ENCODE results near the gene SCUBE3.

- TF ChIP-seq CTCF (IDR thresholded peaks at IDR 0.05; ENCODE audit: low read length) (no peak), EZH2 (IDR thresholded peaks at IDR 0.05; ENCODE audit: borderline replicate concordance, low read length) (no peak)
These were observed 49.5 kb upstream of the SCUBE3 start for GRCh38 chr6:35164277-35164676.
